AG04449 (cell line): ENCODE data around the gene CHCHD6.

Experiments used
- CTCF ChIA-PET: fragments of 350-600 bp; formaldehyde crosslinking; extraction: SDS; loops from one replicate; lab custom pipeline; 2021; ENCODE audit warnings: antibody characterized with exemption; lab: Yijun Ruan, JAX
- POLR2A ChIA-PET: fragments of 400-600, 350-600 bp; formaldehyde crosslinking; extraction: SDS; loops from one replicate; lab custom pipeline; 2020; ENCODE audit warnings: antibody characterized with exemption, inconsistent platforms; lab: Yijun Ruan, JAX
- DNase-seq: peaks from one replicate; pipeline ENCODE4 v3.0.0-alpha.2; 2010; ENCODE audit warnings: low read depth, low spot score
- H3K4me3 ChIP-seq: 2 replicates; pipeline ENCODE4 v1.5.1; 2011; ENCODE audit warnings: low read depth, mild to moderate bottlenecking, control low read depth, low read length
- CTCF ChIP-seq: IDR thresholded peaks from one replicate; pipeline ENCODE4 v1.5.1; 2011; ENCODE audit warnings: mild to moderate bottlenecking, moderate library complexity, low read length, control low read depth, inconsistent platforms; ENCODE audit not compliant: insufficient read depth; ENCODE audit errors: missing control alignments

CHCHD6 gene

GRCh38 chr3:126895178-126896066 lies 191.4 kb downstream of the CHCHD6 start:
- DNase-seq = no peak
- POLR2A ChIA-PET = interaction anchor here (0.7 to 1.0 kb wide), 2 partner anchors 15 to 142 kb away, joined by 3 read pairs; no protein-coding TSS in a partner anchor
- CTCF ChIA-PET = interaction anchor here (1.2 kb wide), 1 partner anchor 10 kb away, joined by 5 read pairs; no protein-coding TSS in a partner anchor
- H3K4me3 ChIP-seq = no peak overlapping the region
- TF ChIP-seq CTCF = no peak

GRCh38 chr3:126896067-126896441 lies 192.0 kb downstream of the CHCHD6 start:
- CTCF ChIA-PET = interaction anchor here (1.2 kb wide), 1 partner anchor 11 kb away, joined by 5 read pairs; no protein-coding TSS in a partner anchor
- POLR2A ChIA-PET = interaction anchor here (1.0 to 1.1 kb wide), 2 partner anchors 114 to 143 kb away, joined by 3 read pairs; no protein-coding TSS in a partner anchor
- no peak overlapping the region for H3K4me3 ChIP-seq
- DNase-seq = no peak
- TF ChIP-seq CTCF = no peak

- no peak for DNase-seq
- ChIA-PET POLR2A (interaction anchor here (1.1 kb wide), 1 partner anchor 114 kb away, joined by 3 read pairs; no protein-coding TSS in a partner anchor), CTCF (no interaction called here)
- H3K4me3 ChIP-seq = no peak overlapping the region
- no peak for TF ChIP-seq CTCF
Observed at GRCh38 chr3:126896968-126897367, 192.9 kb downstream of the CHCHD6 start.

- no peak for TF ChIP-seq CTCF
- no peak for DNase-seq
- ChIA-PET CTCF (no interaction called here), POLR2A (no interaction called here)
- H3K4me3 ChIP-seq = no peak overlapping the region
Observed at GRCh38 chr3:126897943-126898342, 193.9 kb downstream of the CHCHD6 start.

- CTCF ChIA-PET = interaction anchor here (1.4 kb wide), 2 partner anchors 9 to 81 kb away, joined by 3 to 4 read pairs; partner anchors contain the start of gene PLXNA1
- H3K4me3 ChIP-seq = no peak overlapping the region
- DNase-seq = no peak
- TF ChIP-seq CTCF = no peak
- POLR2A ChIA-PET = no interaction called here
Observed at GRCh38 chr3:126900859-126901540, 197.0 kb downstream of the CHCHD6 start.
